AG04449 (cell line): ENCODE data around the gene TMEM72.

Experiments used
- CTCF ChIA-PET: fragments of 350-600 bp; formaldehyde crosslinking; extraction: SDS; loops from one replicate; lab custom pipeline; 2021; ENCODE audit warnings: antibody characterized with exemption; lab: Yijun Ruan, JAX
- POLR2A ChIA-PET: fragments of 400-600, 350-600 bp; formaldehyde crosslinking; extraction: SDS; loops from one replicate; lab custom pipeline; 2020; ENCODE audit warnings: antibody characterized with exemption, inconsistent platforms; lab: Yijun Ruan, JAX
- DNase-seq: peaks from one replicate; pipeline ENCODE4 v3.0.0-alpha.2; 2010; ENCODE audit warnings: low read depth, low spot score
- H3K4me3 ChIP-seq: 2 replicates; pipeline ENCODE4 v1.5.1; 2011; ENCODE audit warnings: low read depth, mild to moderate bottlenecking, control low read depth, low read length
- TF ChIP-seq, protein P1 (sequence below): IDR thresholded peaks from one replicate; pipeline ENCODE4 v1.5.1; 2011; ENCODE audit warnings: mild to moderate bottlenecking, moderate library complexity, low read length, control low read depth, inconsistent platforms; ENCODE audit not compliant: insufficient read depth; ENCODE audit errors: missing control alignments

The TMEM72 gene

DNA sequence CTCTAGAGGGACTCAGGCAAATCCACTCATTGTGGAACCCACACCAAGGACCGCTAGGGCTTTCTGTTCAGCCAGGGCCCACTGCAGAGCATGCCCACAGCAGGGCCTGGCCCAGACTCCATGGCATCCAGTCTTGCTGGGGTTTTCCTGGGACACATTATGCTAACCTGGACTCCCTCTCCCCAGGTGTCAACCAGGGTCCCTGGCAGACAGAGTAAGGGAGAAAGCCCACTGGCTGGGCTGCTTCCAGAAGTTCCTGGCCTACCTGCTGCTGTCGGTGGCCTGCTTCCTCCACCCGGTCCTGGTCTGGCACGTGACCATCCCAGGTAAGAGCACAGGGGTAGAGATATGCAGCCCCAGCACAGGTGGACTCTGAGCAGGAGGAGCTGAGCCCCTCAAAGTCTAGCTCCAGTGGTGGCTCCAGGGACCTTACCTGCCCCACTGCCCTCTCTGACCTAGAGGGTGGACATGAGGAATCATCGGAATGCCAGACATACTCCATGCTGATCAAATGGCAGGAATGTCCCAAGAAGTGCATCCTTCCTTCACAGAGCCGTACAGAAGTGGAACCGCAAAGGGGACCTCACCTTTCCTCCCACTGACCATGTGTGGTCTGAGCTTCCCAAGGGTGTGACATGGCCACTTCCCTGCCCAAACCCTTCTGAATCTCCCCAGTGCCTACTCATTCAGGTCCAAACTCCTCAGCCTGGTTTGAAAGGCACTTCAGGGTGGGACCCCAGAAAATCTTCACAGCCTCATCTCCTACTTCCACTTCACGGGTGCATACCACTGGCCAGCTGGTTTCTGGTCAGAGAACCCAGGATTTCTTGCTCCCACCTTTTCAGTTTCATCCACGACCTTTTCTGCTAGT lies 22.5 kb downstream of the TMEM72 start:
- POLR2A ChIA-PET: interaction anchor here (1.2 to 1.9 kb wide), 2 partner anchors 45 to 68 kb away, joined by 5 to 9 read pairs; partner anchors contain the start of gene DEPP1
- TF ChIP-seq, protein P1, sequence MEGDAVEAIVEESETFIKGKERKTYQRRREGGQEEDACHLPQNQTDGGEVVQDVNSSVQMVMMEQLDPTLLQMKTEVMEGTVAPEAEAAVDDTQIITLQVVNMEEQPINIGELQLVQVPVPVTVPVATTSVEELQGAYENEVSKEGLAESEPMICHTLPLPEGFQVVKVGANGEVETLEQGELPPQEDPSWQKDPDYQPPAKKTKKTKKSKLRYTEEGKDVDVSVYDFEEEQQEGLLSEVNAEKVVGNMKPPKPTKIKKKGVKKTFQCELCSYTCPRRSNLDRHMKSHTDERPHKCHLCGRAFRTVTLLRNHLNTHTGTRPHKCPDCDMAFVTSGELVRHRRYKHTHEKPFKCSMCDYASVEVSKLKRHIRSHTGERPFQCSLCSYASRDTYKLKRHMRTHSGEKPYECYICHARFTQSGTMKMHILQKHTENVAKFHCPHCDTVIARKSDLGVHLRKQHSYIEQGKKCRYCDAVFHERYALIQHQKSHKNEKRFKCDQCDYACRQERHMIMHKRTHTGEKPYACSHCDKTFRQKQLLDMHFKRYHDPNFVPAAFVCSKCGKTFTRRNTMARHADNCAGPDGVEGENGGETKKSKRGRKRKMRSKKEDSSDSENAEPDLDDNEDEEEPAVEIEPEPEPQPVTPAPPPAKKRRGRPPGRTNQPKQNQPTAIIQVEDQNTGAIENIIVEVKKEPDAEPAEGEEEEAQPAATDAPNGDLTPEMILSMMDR: no peak
- no peak overlapping the region for H3K4me3 ChIP-seq
- DNase-seq: no peak
- CTCF ChIA-PET: interaction anchor here (0.7 to 6.5 kb wide), 26 partner anchors 11 to 298 kb away, joined by 3 to 95 read pairs (median 6); partner anchors contain the start of genes DEPP1 and ZNF22

DNA sequence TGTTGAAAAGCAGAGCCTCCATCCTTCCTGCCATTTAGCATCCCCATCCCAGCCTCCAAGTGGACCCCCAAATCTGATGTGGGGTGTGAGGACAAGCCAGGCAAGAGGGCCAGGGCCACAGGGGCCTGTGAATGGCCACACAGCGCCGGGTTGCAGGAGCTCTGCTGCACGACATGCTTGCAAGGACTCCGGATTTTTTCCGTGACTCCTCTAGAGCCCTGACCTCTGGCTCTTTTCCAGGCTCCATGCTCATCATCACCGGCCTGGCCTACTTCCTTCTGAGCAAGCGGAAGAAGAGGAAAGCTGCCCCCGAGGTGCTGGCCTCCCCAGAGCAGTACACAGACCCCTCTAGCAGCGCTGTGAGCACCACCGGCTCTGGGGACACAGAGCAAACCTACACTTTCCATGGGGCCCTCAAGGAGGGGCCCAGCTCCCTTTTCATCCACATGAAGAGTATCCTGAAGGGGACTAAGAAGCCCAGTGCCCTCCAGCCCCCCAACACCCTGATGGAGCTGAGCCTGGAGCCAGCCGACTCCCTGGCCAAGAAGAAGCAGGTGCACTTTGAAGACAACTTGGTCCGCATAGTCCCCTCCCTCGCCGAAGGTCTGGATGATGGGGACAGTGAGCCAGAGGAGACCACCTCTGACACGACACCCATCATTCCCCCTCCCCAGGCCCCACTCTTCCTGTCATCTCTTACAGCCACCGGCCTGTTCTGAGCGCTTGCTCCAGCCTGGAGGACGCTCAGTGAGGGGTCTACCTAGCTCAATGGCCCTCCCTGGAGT lies 23.5 kb downstream of the TMEM72 start:
- no peak for DNase-seq
- ChIA-PET POLR2A (interaction anchor here (1.6 kb wide), 1 partner anchor 44 kb away, joined by 5 read pairs; the partner anchor contains the start of gene DEPP1), CTCF (interaction anchor here (0.7 to 6.5 kb wide), 11 partner anchors 10 to 297 kb away, joined by 3 to 95 read pairs (median 16); partner anchors contain the start of gene ZNF22)
- H3K4me3 ChIP-seq: no peak overlapping the region
- TF ChIP-seq, protein P1: no peak

DNA sequence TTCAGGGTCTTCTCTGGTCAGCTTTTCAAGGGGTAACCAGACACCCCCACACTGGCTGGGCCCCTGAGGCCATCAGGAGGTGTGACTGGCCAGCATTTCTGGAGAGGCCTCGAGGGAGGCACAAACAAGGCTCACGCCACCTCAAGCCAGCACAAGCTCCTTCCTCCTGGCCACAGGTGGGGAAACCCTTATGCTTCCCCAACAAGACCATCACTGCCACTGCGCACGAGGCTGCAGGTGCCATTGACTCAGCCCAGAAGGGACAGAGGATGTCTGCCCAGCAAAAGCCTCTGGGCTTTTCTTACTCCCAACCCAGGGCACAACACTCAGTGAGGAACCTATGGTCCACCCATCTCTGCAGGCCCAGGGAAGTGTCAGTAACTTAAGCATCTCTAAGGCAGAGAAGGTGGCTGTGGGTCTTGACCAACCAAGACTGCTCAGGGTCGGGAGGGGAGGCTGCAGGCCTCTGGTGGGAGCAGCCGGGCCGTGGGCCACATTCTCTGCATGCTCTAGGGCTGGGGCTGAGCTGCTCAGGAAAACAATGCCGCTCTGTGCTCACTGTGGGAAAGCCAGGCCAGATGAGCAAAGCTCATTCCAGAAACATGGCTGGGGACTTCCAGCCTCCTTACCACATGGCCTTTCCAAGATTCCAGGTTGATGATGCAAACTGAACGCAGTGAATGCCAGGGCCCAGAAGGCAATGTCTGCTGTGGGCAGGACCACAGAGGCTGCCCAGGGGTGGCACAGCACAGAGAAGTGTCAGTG lies 24.2 kb downstream of the TMEM72 start:
- CTCF ChIA-PET: interaction anchor here (0.7 to 6.5 kb wide), 9 partner anchors 9 to 296 kb away, joined by 3 to 95 read pairs (median 18); partner anchors contain the start of gene ZNF22
- H3K4me3 ChIP-seq: no peak overlapping the region
- POLR2A ChIA-PET: interaction anchor here (1.6 kb wide), 1 partner anchor 43 kb away, joined by 5 read pairs; the partner anchor contains the start of gene DEPP1
- DNase-seq: peak; percentile 85
- TF ChIP-seq, protein P1: no peak

DNA sequence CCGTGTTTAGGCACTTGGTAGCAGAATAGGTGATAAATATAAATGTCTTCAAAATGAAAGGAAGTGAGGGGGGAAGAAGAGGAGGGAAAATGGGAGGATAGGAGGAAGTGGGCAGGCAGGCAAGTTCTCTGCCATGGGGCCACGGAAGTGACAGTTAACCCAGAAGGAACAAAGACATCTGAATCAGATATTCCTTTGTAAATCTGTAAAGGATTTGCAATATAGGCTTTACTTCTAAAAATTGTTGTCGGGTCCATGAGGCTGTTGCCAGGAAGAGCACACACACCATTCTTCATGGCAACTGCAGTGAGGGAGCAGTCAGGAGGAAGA lies 24.8 kb downstream of the TMEM72 start:
- no peak overlapping the region for H3K4me3 ChIP-seq
- ChIA-PET POLR2A (interaction anchor here (1.6 kb wide), 1 partner anchor 42 kb away, joined by 5 read pairs; the partner anchor contains the start of gene DEPP1), CTCF (interaction anchor here (1.3 to 6.5 kb wide), 5 partner anchors 8 to 68 kb away, joined by 3 to 95 read pairs (median 56); partner anchors contain the start of gene ZNF22)
- DNase-seq: no peak
- TF ChIP-seq, protein P1: no peak

DNA sequence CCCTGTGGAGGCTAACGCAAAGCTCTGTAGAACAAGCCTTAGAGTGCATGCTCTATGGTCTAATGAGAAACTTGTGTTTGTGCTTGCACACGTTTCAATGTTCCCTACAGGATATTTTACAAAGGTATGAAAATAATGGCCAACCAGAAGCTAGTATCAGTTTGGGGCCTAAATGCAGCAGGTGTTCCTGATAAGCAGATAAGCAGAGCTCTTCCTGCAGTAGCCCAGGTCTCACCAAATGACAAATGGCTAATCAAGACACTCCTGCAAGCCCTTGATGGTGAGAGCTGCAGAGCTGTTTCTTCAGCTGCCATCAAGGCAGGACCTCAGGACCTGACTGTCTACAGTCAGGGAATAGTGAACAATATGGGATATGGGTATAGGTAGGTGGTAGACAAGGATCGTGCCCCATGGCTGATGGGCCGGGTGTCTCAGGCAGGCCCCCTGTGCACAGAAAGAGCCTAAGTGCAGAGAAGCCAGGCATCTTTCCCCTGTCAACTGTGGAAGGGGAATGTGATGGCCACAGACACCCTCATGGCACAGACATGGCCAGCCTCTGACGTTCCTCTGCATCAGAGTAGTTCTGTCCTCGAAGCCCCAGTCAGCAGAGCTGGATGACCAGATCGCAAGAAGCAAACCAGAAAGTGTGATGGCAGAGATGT lies 25.3 kb downstream of the TMEM72 start:
- TF ChIP-seq, protein P1: no peak
- ChIA-PET CTCF (interaction anchor here (0.6 to 6.5 kb wide), 6 partner anchors 8 to 68 kb away, joined by 3 to 95 read pairs (median 30); partner anchors contain the start of genes DEPP1 and ZNF22), POLR2A (interaction anchor here (1.6 kb wide), 1 partner anchor 42 kb away, joined by 5 read pairs; the partner anchor contains the start of gene DEPP1)
- no peak for DNase-seq
- H3K4me3 ChIP-seq: no peak overlapping the region
